HEK293 (cell line): ENCODE measurements around the gene EGFLAM.

ENCODE experiments used
- BCL11A ChIP-seq: fragments of 450-650 bp; formaldehyde crosslinking; IDR thresholded peaks from 2 replicates; pipeline ENCODE4 v1.5.1; 2016; ENCODE audit warnings: low read depth, missing biosample characterization, missing genetic modification characterization
- GLI4 ChIP-seq: fragments of 450-650 bp; formaldehyde crosslinking; IDR thresholded peaks from 2 replicates; pipeline ENCODE4 v1.5.1; 2016; ENCODE audit warnings: missing biosample characterization, missing genetic modification characterization
- SP7 ChIP-seq: fragments of 450-650 bp; formaldehyde crosslinking; IDR thresholded peaks from 2 replicates; pipeline ENCODE4 v1.5.1; 2016; ENCODE audit warnings: missing biosample characterization, missing genetic modification characterization
- ZNF311 ChIP-seq: fragments of 450-650 bp; formaldehyde crosslinking; IDR thresholded peaks from 2 replicates; pipeline ENCODE4 v1.5.1; 2017; ENCODE audit warnings: missing biosample characterization, missing genetic modification characterization, borderline replicate concordance
- ZNF530 ChIP-seq: fragments of 450-650 bp; formaldehyde crosslinking; IDR thresholded peaks from 2 replicates; pipeline ENCODE4 v1.5.1; 2016; ENCODE audit warnings: low read depth, missing biosample characterization, missing genetic modification characterization
- ZNF701 ChIP-seq: fragments of 450-650 bp; formaldehyde crosslinking; IDR thresholded peaks from 2 replicates; pipeline ENCODE4 v1.5.1; 2016; ENCODE audit warnings: missing biosample characterization, missing genetic modification characterization
- ZNF777 ChIP-seq: fragments of 450-650 bp; formaldehyde crosslinking; IDR thresholded peaks from 2 replicates; pipeline ENCODE4 v1.5.1; 2017; ENCODE audit warnings: missing biosample characterization, missing genetic modification characterization, borderline replicate concordance
- TF ChIP-seq, protein P1 (sequence below): fragments of 450-650 bp; formaldehyde crosslinking; IDR thresholded peaks from 2 replicates; pipeline ENCODE4 v1.5.1; 2016; ENCODE audit warnings: missing biosample characterization, missing genetic modification characterization
- TF ChIP-seq, protein P2 (sequence below): fragments of 450-650 bp; formaldehyde crosslinking; IDR thresholded peaks from 2 replicates; pipeline ENCODE4 v1.5.1; 2016; ENCODE audit warnings: missing biosample characterization, missing genetic modification characterization, low read depth

DNA sequence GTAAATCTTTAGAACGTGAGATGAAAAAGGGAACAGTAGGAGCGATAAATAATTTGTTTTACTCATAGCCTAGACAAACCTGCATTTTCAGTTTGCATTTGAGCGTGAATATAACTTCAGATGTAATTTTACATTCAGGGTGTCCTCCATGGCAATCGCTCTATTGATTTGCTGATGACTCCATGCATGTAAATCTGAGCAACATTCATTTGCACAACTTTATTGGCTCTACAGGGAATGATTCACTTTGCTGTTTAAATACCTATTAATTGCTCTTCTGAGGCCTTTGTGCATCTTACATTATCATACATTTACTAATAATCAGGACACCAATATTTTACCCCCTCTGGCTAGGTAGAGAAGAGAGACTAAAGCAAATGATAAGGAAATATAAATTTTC lies 122.2 kb downstream of the EGFLAM start:
- TF ChIP-seq, protein P1, sequence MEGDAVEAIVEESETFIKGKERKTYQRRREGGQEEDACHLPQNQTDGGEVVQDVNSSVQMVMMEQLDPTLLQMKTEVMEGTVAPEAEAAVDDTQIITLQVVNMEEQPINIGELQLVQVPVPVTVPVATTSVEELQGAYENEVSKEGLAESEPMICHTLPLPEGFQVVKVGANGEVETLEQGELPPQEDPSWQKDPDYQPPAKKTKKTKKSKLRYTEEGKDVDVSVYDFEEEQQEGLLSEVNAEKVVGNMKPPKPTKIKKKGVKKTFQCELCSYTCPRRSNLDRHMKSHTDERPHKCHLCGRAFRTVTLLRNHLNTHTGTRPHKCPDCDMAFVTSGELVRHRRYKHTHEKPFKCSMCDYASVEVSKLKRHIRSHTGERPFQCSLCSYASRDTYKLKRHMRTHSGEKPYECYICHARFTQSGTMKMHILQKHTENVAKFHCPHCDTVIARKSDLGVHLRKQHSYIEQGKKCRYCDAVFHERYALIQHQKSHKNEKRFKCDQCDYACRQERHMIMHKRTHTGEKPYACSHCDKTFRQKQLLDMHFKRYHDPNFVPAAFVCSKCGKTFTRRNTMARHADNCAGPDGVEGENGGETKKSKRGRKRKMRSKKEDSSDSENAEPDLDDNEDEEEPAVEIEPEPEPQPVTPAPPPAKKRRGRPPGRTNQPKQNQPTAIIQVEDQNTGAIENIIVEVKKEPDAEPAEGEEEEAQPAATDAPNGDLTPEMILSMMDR, result no peak
- no peak for TF ChIP-seq ZNF701
- TF ChIP-seq BCL11A (tag by site-specific recombination), result no peak
- TF ChIP-seq, protein P2, sequence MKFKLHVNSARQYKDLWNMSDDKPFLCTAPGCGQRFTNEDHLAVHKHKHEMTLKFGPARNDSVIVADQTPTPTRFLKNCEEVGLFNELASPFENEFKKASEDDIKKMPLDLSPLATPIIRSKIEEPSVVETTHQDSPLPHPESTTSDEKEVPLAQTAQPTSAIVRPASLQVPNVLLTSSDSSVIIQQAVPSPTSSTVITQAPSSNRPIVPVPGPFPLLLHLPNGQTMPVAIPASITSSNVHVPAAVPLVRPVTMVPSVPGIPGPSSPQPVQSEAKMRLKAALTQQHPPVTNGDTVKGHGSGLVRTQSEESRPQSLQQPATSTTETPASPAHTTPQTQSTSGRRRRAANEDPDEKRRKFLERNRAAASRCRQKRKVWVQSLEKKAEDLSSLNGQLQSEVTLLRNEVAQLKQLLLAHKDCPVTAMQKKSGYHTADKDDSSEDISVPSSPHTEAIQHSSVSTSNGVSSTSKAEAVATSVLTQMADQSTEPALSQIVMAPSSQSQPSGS (tag by site-specific recombination), result no peak
- no peak for TF ChIP-seq ZNF777 (tag by site-specific recombination)
- TF ChIP-seq GLI4 (tag by site-specific recombination), result no peak
- no peak for TF ChIP-seq ZNF311 (tag by site-specific recombination)
- no peak for TF ChIP-seq SP7 (tag by site-specific recombination)
- TF ChIP-seq ZNF530 (tag by site-specific recombination), result no peak
